A549 treated with RU486 at 1 μM for 4 hours (cell line): ENCODE measurements around the gene DERL2. TPM values are rescaled to one million over a fixed set of nuclear protein-coding genes. Genes with fewer than 3 reads are reported as not detected.

Experiments used
- total RNA-seq: library from RNA; stranded (reverse); fragments of 200-300 nt; extraction: Qiagen RNA extraction; gene quantifications from 5 replicates; pipeline ENCODE4 v1.2.3, GENCODE V29; 2022; ENCODE audit warnings: low read depth

The DERL2 gene
- total RNA-seq = 96.5 to 111 TPM (median 103 TPM) in 5 replicates

DNA sequence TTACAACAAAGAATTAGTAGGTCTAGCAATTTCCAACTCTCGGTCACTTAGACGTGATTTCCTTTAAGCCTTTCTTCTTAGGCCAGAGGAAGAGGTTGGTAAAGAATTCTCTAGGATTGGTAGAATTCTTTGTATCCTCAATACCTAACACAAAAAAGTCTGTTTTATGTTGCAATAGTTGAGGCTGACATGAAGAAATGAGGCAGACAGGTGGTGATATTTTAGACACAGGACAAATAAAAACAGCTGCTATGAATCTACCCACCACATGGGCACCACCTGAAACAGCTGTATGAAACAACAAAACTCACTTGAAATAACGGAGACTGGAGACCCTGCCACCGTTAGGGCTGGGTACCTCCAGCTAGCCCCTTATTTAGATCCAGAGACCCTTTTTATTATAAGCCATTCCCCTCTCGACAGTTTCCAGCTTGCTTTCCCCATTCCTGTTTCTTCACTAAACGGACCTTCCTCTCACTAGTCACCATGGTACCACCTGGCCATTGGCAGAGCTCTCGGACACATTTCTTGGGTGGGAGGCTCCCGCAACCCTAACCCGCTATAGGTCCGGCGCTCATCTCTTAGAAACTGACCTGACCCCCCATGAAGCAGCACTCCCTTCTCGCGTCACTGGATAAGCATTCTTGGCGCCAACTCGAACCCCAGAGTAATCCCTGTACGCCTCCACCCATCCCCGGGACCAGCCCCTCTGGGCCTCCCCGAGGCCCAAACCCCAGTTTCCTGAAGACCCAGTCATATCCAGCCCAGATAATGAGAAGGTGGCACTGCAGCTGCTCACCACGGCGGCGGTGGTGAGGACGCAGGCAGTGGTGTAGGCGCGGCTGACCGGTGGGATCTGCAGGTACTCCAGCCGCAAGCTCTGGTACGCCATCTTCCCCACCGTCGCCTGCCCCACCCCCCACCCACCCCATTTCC lies at the start of gene DERL2:
DERL2 (minus strand) TSS at position 909 of the 936 bp plus-strand sequence; CDS start at position 892, 17 bp downstream.

GRCh38 chr17:5486206-5487124 lies 487 bp upstream of the DERL2 start, which contains the start of gene MIS12:
TSS of gene MIS12 (plus strand) at chr17:5486566. CDS start at chr17:5488863, 2,297 bp downstream.

GRCh38 chr17:5438716-5439445 lies 47.1 kb downstream of the DERL2 start, which contains the start of gene C1QBP:
TSS of gene C1QBP (minus strand) at chr17:5439155. CDS start at chr17:5439073, 82 bp downstream.

Other genes starting within 250 kb of the DERL2 start
- gene RABEP1, start 203.9 kb downstream of the DERL2 start, total RNA-seq = 38.7 to 47.0 TPM (median 42.5 TPM) in 5 replicates
- gene NUP88, start 66.5 kb downstream of the DERL2 start, total RNA-seq = 82.9 to 123 TPM (median 93.9 TPM) in 5 replicates
- 34.3 to 46.6 TPM (median 38.9 TPM) in 5 replicates for gene RPAIN, start 66.0 kb downstream of the DERL2 start, total RNA-seq
- 528 to 692 TPM (median 587 TPM) in 5 replicates for gene C1QBP, start 47.0 kb downstream of the DERL2 start, total RNA-seq
- 22.2 to 31.3 TPM (median 29.0 TPM) in 5 replicates for gene DHX33, start 17.2 kb downstream of the DERL2 start, total RNA-seq
- gene MIS12, start 388 bp upstream of the DERL2 start, total RNA-seq = 9.6 to 20.3 TPM (median 18.0 TPM) in 5 replicates
- gene NLRP1, start 98.3 kb upstream of the DERL2 start, total RNA-seq = 2.4 to 4.9 TPM (median 2.8 TPM) in 5 replicates